Breast epithelium (tissue), 3 donors: ENCODE data around the gene CATSPER3.

Experiments
- CTCF ChIP-seq, 3 donors: fragments of 450-650 bp; IDR thresholded peaks; one replicate each; pipeline ENCODE4 v1.5.1; 2016 to 2017; ENCODE audit warnings: antibody characterized with exemption in 3 of 3, mild to moderate bottlenecking in 3 of 3, moderate library complexity in 3 of 3
- POLR2A ChIP-seq: fragments of 450-650 bp; IDR thresholded peaks from one replicate; pipeline ENCODE4 v1.6.1; 2016; ENCODE audit warnings: antibody characterized with exemption, mild to moderate bottlenecking, moderate library complexity
- POLR2AphosphoS5 ChIP-seq, 3 donors: sonication (generic); formaldehyde crosslinking; IDR thresholded peaks; one replicate each; pipeline ENCODE4 v1.6.1; 2017; ENCODE audit warnings: antibody characterized with exemption in 3 of 3

DNA sequence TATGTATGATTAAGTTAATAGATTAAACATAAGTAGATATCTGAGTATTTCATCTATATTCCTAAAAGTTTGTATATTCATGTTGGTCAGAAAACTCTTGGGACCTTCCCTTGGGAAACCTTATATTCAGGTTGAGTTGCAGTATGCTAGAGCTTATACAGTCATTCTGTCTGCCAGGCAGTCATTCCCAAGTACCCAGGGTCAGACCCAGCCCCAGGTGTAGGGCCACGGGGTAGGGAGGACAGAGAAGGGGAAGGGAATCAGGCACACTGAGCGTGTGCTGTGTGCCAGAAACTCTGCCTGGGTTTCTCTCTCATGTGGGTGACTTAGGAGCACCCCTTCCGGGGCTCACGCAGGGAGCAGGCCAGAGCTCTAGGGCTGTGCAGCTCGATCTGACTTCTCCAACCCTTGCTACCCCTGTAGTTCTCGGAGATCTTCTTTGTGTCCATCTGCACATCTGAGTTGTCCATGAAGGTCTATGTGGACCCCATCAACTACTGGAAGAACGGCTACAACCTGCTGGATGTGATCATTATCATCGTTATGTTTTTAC, 28.2 kb downstream of the CATSPER3 start:
- TF ChIP-seq CTCF (IDR thresholded peaks at IDR 0.05) (no peak), POLR2AphosphoS5 (IDR thresholded peaks at IDR 0.05) (no peak), POLR2A (no peak)
